Nephron progenitor cell (in vitro differentiated cells): ENCODE measurements around the gene HADHA.
"Not testable (repeated sequence)": the region's sequence is repeated elsewhere in the genome, so short reads cannot be mapped to it uniquely, and the experiment has no call there.

Source experiments
- DNase-seq: peaks from one replicate; pipeline ENCODE4 v3.0.0; 2021
- H3K27ac Mint-ChIP-seq: 2 replicates; pipeline ENCODE4 v1.8.0; 2021; ENCODE audit warnings: mild to moderate bottlenecking, moderate library complexity, mixed read lengths
- H3K27me3 Mint-ChIP-seq: 2 replicates; pipeline ENCODE4 v1.8.0; 2021; ENCODE audit warnings: mild to moderate bottlenecking, low read depth, mixed read lengths; ENCODE audit not compliant: poor library complexity
- H3K36me3 Mint-ChIP-seq: 2 replicates; pipeline ENCODE4 v1.8.0; 2021; ENCODE audit warnings: low read depth, mixed read lengths
- H3K4me1 Mint-ChIP-seq: 2 replicates; pipeline ENCODE4 v1.8.0; 2021; ENCODE audit warnings: mixed read lengths
- H3K4me3 Mint-ChIP-seq: 2 replicates; pipeline ENCODE4 v1.8.0; 2021; ENCODE audit warnings: mild to moderate bottlenecking, moderate library complexity, mixed read lengths
- H3K9me3 Mint-ChIP-seq: 2 replicates; pipeline ENCODE4 v1.8.0; 2021; ENCODE audit warnings: mild to moderate bottlenecking, moderate library complexity, mixed read lengths
- TF ChIP-seq, protein P1 (sequence below): fragments of 200-600 bp; sonication (generic); IDR thresholded peaks from 2 replicates; pipeline ENCODE4 v1.5.0; 2021; ENCODE audit warnings: antibody characterized with exemption

Gene HADHA

DNA sequence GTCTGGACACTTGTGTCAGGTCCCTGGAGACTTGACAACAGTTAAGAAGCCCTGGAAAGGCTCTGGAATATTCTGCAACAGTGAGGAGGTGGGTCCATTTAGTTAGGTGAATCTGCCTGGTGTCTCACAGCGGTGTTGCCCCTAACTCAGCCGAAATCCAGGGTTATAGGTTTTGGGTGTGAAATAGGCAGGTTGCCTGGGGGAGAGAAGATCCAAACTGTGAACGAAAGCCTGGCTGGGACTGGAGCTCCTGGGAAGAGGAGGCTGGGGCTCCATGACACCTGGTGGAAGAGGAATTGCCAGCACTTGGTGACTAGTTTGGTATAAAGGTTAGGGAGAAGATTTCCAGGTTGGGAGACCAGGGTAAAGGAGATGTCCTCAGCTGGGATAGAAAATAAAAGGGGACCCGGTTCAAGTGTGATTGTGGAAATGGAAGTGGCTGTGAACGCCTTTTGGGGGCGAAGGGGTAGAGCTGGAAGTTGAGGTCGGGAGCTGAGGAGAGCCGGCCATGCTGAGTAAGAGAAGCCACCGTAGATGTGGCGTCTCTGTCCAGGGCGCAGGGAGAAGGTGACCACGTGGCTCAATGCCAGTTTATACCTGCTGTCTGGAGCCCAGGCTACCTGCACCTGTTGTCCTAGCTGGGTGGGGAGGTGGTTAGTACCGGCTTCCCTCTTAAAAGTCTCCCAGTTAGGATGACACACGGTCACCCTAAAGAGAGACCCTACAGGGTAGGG is 74.6 kb downstream of the HADHA start:
- Mint-ChIP-seq H3K36me3 (no peaks in the 10 kb centered on the region), H3K9me3 (no peaks in the 10 kb centered on the region), H3K4me1 (peaks cover 25% of the 10 kb centered on the region), H3K27ac (no peak overlapping the region), H3K4me3 (no peak overlapping the region), H3K27me3 (peaks cover 37% of the 10 kb centered on the region)
- no peak for DNase-seq
- TF ChIP-seq, protein P1, sequence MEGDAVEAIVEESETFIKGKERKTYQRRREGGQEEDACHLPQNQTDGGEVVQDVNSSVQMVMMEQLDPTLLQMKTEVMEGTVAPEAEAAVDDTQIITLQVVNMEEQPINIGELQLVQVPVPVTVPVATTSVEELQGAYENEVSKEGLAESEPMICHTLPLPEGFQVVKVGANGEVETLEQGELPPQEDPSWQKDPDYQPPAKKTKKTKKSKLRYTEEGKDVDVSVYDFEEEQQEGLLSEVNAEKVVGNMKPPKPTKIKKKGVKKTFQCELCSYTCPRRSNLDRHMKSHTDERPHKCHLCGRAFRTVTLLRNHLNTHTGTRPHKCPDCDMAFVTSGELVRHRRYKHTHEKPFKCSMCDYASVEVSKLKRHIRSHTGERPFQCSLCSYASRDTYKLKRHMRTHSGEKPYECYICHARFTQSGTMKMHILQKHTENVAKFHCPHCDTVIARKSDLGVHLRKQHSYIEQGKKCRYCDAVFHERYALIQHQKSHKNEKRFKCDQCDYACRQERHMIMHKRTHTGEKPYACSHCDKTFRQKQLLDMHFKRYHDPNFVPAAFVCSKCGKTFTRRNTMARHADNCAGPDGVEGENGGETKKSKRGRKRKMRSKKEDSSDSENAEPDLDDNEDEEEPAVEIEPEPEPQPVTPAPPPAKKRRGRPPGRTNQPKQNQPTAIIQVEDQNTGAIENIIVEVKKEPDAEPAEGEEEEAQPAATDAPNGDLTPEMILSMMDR = no peak

DNA sequence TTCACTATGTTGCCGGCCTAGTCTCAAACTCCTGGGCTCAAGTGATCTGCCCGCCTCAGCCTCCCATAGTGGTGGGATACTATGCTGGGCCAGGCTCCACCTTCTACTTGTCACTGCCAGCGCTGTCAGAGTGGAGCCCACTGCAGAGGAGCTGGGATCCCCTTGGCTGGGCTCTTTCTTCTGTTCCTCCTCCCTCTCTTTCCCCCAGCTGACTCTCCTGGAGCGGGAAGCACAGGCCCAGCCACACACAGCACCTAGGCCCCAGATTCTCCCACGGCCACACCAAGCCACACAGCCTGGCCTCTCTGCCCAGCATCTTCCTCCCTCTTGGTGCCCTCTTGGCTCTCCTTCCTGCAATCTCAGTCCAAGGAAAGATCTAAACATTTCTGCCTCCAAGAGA is 75.2 kb downstream of the HADHA start:
- DNase-seq = no peak
- Mint-ChIP-seq H3K4me1 (peaks cover 18% of the 10 kb centered on the region), H3K9me3 (no peaks in the 10 kb centered on the region), H3K4me3 (no peak overlapping the region), H3K27me3 (peaks cover 40% of the 10 kb centered on the region), H3K36me3 (no peaks in the 10 kb centered on the region), H3K27ac (no peak overlapping the region)
- TF ChIP-seq, protein P1 = no peak

DNA sequence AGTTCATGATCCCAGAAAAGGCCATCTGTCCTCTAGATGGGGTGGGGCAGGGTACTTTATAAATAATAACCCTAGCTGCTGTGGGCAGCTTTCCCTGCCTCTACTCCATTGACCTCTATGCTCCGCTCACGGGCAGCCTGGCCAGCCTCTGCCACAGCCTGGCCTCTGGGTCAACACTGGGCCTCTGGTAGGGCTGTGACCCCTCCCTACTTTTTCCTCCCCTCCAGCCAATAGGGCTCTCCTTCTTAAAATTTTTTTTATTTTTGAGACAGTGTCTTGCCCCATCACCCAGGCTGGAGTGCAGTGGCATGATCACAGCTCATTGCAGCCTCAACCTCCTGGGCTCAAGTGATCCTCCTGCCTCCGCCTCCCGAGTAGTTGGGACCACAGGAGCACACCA is 75.6 kb downstream of the HADHA start:
- TF ChIP-seq, protein P1 = no peak
- H3K4me1 Mint-ChIP-seq = peaks cover 16% of the 10 kb centered on the region

DNA sequence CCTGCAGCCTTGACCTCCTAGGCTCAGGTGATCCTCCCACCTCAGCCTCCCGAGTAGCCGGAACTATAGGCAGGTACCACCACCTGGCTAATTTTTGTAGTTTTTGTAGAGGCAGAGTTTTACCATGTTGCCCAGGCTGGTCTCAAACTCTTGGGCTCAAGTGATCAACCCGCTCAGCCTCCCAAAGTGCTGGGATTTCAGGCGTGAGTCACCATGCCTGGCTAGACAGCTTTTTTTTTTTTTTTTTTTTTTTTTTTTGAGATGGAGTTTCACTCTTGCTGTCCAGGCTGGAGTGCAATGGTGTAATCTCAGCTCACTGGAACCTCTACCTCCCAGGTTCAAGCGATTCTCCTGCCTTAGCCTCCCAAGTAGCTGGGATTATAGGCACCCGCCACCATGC is 77.9 kb downstream of the HADHA start:
- not testable (repeated sequence) for H3K36me3 Mint-ChIP-seq, DNase-seq
- H3K27me3 Mint-ChIP-seq = peaks cover 27% of the 10 kb centered on the region

More for the DNA sequence above, 75.6 kb downstream of the HADHA start:
- peaks cover 35% of the 10 kb centered on the region for H3K27me3 Mint-ChIP-seq
- no peaks in the 10 kb centered on the region for H3K9me3 Mint-ChIP-seq
- H3K36me3 Mint-ChIP-seq = no peaks in the 10 kb centered on the region
- no peak overlapping the region for H3K27ac Mint-ChIP-seq
- no peak overlapping the region for H3K4me3 Mint-ChIP-seq
- DNase-seq = no peak

DNA sequence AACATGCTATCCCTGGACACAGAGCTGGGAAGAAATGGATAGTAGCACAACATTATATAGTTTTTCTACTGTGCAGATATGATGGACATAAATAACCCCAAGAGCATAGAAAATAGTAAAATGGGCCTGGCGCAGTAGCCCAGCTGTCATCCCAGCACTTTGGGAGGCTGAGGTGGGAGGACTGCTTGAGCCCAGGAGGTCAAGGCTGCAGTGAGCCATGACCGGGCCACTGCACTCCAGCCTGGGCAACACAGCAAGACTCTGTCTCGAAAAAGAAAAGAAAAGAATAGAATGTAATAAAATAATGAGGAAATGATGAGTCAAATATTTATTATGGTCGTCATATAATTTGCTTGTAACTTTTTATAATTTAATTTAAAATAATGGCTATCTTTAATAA is 79.0 kb downstream of the HADHA start:
- no peak for DNase-seq
- no peaks in the 10 kb centered on the region for H3K36me3 Mint-ChIP-seq
- H3K27me3 Mint-ChIP-seq = peaks cover 16% of the 10 kb centered on the region
- H3K4me3 Mint-ChIP-seq = no peak overlapping the region
- no peaks in the 10 kb centered on the region for H3K9me3 Mint-ChIP-seq
- no peak overlapping the region for H3K27ac Mint-ChIP-seq
- TF ChIP-seq, protein P1 = no peak
- peaks cover 11% of the 10 kb centered on the region for H3K4me1 Mint-ChIP-seq

More for the DNA sequence above, 77.9 kb downstream of the HADHA start:
- not testable (repeated sequence) for H3K27ac Mint-ChIP-seq, H3K9me3 Mint-ChIP-seq, H3K4me3 Mint-ChIP-seq
- peaks cover 13% of the 10 kb centered on the region for H3K4me1 Mint-ChIP-seq

DNA sequence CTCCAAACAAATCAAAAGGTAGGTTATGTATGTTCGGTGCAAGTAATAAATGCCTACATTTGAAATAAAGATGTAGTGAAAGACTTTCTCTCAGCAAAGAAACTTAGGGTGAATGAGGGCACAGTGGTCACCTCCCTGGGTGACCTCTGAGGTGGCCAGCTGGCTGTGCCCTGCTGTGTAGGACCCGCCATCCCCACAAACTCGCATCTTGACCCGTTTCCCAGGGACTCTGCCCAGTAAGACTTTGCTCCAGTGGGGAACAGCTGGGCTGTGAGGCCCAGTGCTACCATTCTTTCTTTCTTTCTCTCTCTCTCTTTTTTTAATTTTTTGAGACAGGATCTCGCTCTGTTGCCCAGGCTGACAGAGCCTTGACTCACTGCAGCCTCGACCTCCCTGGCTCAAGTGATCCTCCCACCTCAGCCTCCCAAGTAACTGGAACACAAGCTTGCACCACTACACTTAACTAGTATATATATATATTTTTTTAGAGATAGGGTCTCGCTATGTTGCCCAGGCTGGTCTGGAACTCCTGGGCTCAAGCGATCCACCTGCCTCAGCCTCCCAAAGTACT is 79.7 kb downstream of the HADHA start:
- Mint-ChIP-seq H3K9me3 (no peaks in the 10 kb centered on the region), H3K27ac (no peak overlapping the region), H3K27me3 (peaks cover 14% of the 10 kb centered on the region), H3K4me1 (peaks cover 8% of the 10 kb centered on the region), H3K4me3 (no peak overlapping the region), H3K36me3 (no peaks in the 10 kb centered on the region)
- TF ChIP-seq, protein P1 = no peak
- no peak for DNase-seq
